ENCODE results near the gene AIF1L. TPM values are rescaled to one million over a fixed set of nuclear protein-coding genes. Genes with fewer than 3 reads are reported as not detected.
A peak's percentile ranks its signal among the peaks of the same experiment; 100 is the strongest.
"Not testable (repeated sequence)": the region's sequence is repeated elsewhere in the genome, so short reads cannot be mapped to it uniquely, and the experiment has no call there.

The AIF1L gene
- total RNA-seq, 4 donors from 2014 or later, result 5.4 to 28.5 (median 17.1) TPM

DNA sequence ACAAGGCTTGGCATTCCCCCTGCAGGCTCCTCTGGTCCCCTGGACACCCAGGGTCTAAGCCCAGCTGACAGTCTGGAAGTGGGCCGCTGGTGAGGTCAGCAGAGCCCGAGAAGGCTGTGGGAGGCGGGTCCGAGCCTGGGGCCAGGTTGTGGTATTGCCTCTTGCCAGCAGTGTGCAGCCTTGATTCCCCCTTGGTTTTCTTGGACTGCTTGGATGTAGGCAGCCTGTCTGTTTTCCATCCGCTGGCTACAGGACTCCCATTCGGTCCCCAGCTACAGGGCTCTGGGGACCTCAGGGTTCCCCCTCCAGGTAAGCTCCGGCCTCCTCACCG lies 1.6 kb downstream of the AIF1L start:
- H3K4me3 ChIP-seq, result peak overlapping the region in 1 of 2 donors; percentile 60
- H3K4me1 ChIP-seq, result peaks cover 0 to 38% (median 15%) of the 10 kb centered on the region in 3 donors
- H3K27ac ChIP-seq, result peak overlapping the region in 2 of 4 donors; percentile 17 to 78
- no peak for TF ChIP-seq POLR2A (IDR thresholded peaks at IDR 0.05)
- TF ChIP-seq POLR2AphosphoS5 (IDR thresholded peaks at IDR 0.05), result no peak
- no peak for TF ChIP-seq EP300 (IDR thresholded peaks at IDR 0.05)
- TF ChIP-seq, protein P1, sequence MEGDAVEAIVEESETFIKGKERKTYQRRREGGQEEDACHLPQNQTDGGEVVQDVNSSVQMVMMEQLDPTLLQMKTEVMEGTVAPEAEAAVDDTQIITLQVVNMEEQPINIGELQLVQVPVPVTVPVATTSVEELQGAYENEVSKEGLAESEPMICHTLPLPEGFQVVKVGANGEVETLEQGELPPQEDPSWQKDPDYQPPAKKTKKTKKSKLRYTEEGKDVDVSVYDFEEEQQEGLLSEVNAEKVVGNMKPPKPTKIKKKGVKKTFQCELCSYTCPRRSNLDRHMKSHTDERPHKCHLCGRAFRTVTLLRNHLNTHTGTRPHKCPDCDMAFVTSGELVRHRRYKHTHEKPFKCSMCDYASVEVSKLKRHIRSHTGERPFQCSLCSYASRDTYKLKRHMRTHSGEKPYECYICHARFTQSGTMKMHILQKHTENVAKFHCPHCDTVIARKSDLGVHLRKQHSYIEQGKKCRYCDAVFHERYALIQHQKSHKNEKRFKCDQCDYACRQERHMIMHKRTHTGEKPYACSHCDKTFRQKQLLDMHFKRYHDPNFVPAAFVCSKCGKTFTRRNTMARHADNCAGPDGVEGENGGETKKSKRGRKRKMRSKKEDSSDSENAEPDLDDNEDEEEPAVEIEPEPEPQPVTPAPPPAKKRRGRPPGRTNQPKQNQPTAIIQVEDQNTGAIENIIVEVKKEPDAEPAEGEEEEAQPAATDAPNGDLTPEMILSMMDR (IDR thresholded peaks at IDR 0.05), result no peak
- H3K36me3 ChIP-seq, result no peaks in the 10 kb centered on the region
- no peak for ATAC-seq
- H3K27me3 ChIP-seq, result peaks cover 59% of the 10 kb centered on the region
- no CpG with 5 or more reads among the region's 8 CpGs for WGBS, 2 donors (ENCODE audit: low coverage in 1 of 2)
- no peaks in the 10 kb centered on the region for H3K9me3 ChIP-seq

DNA sequence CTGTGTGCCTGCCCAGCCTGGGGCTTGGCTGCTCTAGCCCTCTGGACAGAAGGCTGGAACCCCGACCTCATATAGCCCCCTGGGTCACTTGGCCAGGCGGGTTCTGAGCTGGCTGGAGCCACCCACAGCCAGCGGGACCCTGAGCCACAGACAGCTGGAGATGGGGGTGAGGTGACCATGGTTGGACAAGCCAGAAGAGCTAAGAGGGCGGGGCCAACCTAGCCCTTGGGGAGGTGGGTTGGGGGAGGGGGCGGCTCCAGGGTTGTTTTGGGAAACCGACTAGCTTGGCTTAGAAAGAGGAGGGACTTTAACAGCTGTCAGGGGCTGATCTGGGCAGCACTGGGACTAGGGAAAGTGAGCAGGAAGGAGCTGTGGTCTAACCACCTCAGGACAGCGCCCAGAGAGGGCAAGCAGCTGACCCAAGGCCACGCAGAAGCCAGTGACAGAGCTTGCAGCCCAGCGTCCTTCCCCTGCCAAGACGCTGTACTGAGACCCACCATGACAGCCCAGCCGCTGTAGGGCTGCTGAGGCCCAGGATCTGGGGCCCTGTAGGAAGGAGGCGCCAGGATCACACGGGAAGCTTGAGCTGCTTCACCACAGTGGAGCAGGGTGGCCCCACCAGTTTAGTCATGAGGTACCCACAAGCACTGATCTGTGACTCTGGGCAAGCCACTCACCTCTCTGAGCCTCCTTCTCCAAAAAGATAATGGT lies 2.2 kb downstream of the AIF1L start:
- H3K27me3 ChIP-seq, result peaks cover 53% of the 10 kb centered on the region

DNA sequence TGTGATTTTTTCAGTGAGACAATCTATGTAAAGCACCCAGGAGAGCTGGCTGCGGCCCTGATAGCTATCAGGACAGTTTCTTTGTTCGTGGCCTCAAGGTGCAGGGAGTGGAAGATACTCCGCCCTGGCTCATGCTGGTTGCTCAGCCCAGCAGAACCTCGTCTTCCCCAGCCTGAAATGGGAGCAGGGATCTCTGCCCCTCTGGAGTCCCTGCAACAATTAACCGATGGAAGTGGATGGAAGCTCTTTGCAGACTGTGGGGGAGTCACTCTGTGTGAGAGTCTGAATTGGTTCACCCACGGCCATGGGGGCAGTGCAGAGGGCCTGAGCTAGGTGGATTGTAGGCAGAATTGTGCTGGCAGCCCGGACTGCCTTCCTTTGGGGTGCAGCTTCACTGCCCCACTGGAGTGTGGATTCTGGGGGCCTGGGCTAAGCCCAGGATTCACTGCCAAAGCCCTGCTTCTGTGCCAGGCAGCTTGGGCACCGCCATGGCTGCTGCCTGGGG lies 2.8 kb downstream of the AIF1L start:
- no peak overlapping the region for H3K4me3 ChIP-seq
- no peaks in the 10 kb centered on the region for H3K36me3 ChIP-seq
- WGBS, 2 donors (ENCODE audit: low coverage in 1 of 2), result 88 to 95% methylated on average over 4 of the region's 8 CpGs
- ATAC-seq, result no peak
- H3K4me1 ChIP-seq, result peaks cover 0 to 38% (median 15%) of the 10 kb centered on the region in 3 donors
- peak overlapping the region in 1 of 4 donors; percentile 78 for H3K27ac ChIP-seq
- H3K9me3 ChIP-seq, result no peaks in the 10 kb centered on the region
- peaks cover 47% of the 10 kb centered on the region for H3K27me3 ChIP-seq
- TF ChIP-seq, protein P1 (IDR thresholded peaks at IDR 0.05), result no peak
- TF ChIP-seq POLR2AphosphoS5 (IDR thresholded peaks at IDR 0.05) (no peak), POLR2A (IDR thresholded peaks at IDR 0.05) (no peak), EP300 (IDR thresholded peaks at IDR 0.05) (no peak)

More for the DNA sequence above, 2.2 kb downstream of the AIF1L start:
- TF ChIP-seq EP300 (IDR thresholded peaks at IDR 0.05), result no peak
- TF ChIP-seq, protein P1 (IDR thresholded peaks at IDR 0.05), result no peak
- TF ChIP-seq POLR2A (IDR thresholded peaks at IDR 0.05), result no peak
- TF ChIP-seq POLR2AphosphoS5 (IDR thresholded peaks at IDR 0.05), result no peak
- Histone ChIP-seq H3K4me1 (peaks cover 0 to 38% (median 15%) of the 10 kb centered on the region in 3 donors), H3K27ac (peak overlapping the region in 3 of 4 donors; percentile 17 to 78 (median 35)), H3K36me3 (no peaks in the 10 kb centered on the region), H3K9me3 (no peaks in the 10 kb centered on the region), H3K4me3 (peak overlapping the region in 1 of 2 donors; percentile 60)
- WGBS, 2 donors (ENCODE audit: low coverage in 1 of 2), result 84% methylated on average over 3 of the region's 13 CpGs; no CpG with 5 or more reads in 1 of the 2 donors
- ATAC-seq, result no peak

DNA sequence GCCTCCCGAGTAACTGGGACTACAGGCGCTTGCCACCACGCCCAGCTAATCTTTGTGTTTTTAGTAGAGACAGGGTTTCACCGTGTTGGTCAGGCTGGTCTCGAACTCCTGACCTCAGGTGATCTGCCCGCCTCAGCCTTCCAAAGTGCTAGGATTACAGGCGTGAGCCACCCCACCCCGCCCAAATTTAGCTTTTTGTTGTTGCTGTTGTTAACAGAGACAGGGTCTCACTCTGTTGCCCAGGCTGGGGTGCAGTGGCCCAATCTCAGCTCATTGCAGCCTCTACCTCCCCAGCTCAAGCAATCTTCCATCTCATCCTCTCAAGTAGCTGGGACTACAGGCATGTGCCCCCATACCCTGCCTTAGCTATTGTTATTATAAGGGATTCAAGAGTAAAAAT lies 3.5 kb downstream of the AIF1L start:
- H3K9me3 ChIP-seq, H3K36me3 ChIP-seq, H3K4me3 ChIP-seq, H3K27ac ChIP-seq, ATAC-seq: not testable (repeated sequence)
- H3K27me3 ChIP-seq, result peaks cover 40% of the 10 kb centered on the region
- 93% methylated on average over 2 of the region's 8 CpGs; no CpG with 5 or more reads in 1 of the 2 donors for WGBS, 2 donors (ENCODE audit: low coverage in 1 of 2)
- peaks cover 0 to 38% (median 15%) of the 10 kb centered on the region in 3 donors for H3K4me1 ChIP-seq

DNA sequence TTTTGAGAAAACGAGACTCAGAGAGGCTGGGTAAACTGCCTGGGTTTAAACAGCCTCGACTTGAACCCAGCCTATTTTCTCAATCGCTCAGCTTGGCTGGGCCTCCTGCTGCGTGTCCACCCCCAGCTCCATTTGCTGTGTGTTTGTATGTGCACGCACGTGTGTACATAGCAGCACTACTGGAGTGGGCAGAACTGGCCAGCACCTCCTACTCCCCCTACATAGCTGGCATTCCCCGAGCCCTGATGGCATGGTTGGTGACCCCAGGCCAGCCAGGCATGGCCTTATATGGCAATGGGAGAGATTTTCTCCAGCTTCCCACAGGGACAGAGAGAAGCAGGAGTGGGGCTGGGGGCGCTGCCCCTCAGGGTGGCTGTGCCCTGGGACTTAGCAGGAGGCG lies 4.1 kb downstream of the AIF1L start:
- peaks cover 34% of the 10 kb centered on the region for H3K27me3 ChIP-seq
- no peaks in the 10 kb centered on the region for H3K36me3 ChIP-seq
- TF ChIP-seq POLR2A (IDR thresholded peaks at IDR 0.05) (peak in 1 of 2 donors; percentile 12), POLR2AphosphoS5 (IDR thresholded peaks at IDR 0.05) (no peak), EP300 (IDR thresholded peaks at IDR 0.05) (no peak)
- TF ChIP-seq, protein P1 (IDR thresholded peaks at IDR 0.05), result no peak
- ATAC-seq, result no peak
- no peak overlapping the region for H3K27ac ChIP-seq
- peaks cover 0 to 37% (median 15%) of the 10 kb centered on the region in 3 donors for H3K4me1 ChIP-seq
- 60 to 75% methylated on average over 1 to 5 of the region's 9 CpGs for WGBS, 2 donors (ENCODE audit: low coverage in 1 of 2)
- no peak overlapping the region for H3K4me3 ChIP-seq
- no peaks in the 10 kb centered on the region for H3K9me3 ChIP-seq
